Measurements from ENCODE around the gene VARS2.

DNA sequence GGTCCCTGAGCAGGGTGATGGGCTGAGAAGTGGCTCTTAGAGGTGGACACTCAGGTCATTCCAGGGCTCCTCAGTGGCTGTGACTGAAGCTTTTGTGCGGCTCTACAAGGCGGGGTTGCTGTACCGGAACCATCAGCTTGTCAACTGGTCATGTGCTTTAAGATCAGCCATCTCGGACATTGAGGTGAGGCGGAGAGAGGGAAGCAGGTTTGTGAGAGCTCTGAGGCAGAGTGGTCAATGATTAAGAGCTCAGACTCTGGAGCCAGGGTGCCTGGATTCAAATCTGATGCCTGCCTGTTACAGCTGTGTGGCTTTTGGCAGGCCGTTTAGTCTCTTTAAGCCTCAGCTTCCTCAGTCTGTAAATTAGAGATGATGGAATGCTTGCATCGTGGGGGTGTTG is 3.0 kb downstream of the VARS2 start:
- TF ChIP-seq CTCF (IDR thresholded peaks at IDR 0.05) (no peak), POLR2A (IDR thresholded peaks at IDR 0.05) (no peak)
